Gastroesophageal sphincter (tissue), 4 donors: ENCODE results near the gene GRWD1. TPM values are rescaled to one million over a fixed set of nuclear protein-coding genes. Genes with fewer than 3 reads are reported as not detected.

Source experiments
- ATAC-seq: fragments of 150-250 bp; one replicate; pipeline ENCODE4 v1.9.1; 2016; ENCODE audit warnings: mild to moderate bottlenecking, moderate library complexity
- H3K27ac ChIP-seq, 4 donors: fragments of 200-600 bp; sonication (generic) in 3 of 4; 1 replicate in 3 of 4; 2 replicates in 1 of 4; pipeline ENCODE4 v1.5.1; 2016 to 2019
- H3K27me3 ChIP-seq: fragments of 200-600 bp; sonication (generic); one replicate; pipeline ENCODE4 v1.5.1; 2019
- H3K36me3 ChIP-seq, 2 donors: fragments of 200-600 bp; sonication (generic); one replicate each; pipeline ENCODE4 v1.5.1; 2019; ENCODE audit warnings: control low read depth in 1 of 2
- H3K4me1 ChIP-seq, 3 donors: fragments of 200-600 bp; sonication (generic); 1 replicate in 2 of 3; 2 replicates in 1 of 3; pipeline ENCODE4 v1.5.1; 2016 to 2019; ENCODE audit warnings: control low read depth in 2 of 3
- H3K4me3 ChIP-seq, 2 donors: fragments of 200-600 bp; sonication (generic); one replicate each; pipeline ENCODE4 v1.5.1; 2019; ENCODE audit warnings: mild to moderate bottlenecking in 1 of 2, moderate library complexity in 1 of 2
- H3K9me3 ChIP-seq, 3 donors: fragments of 200-600 bp; sonication (generic); one replicate each; pipeline ENCODE4 v1.5.1; 2017 to 2019; ENCODE audit warnings: control low read depth in 2 of 3
- EP300 ChIP-seq: sonication (generic); formaldehyde crosslinking; IDR thresholded peaks from one replicate; pipeline ENCODE4 v1.6.1; 2017; ENCODE audit warnings: antibody characterized with exemption, mild to moderate bottlenecking
- POLR2A ChIP-seq, 2 donors: fragments of 450-650 bp; IDR thresholded peaks; one replicate each; pipeline ENCODE4 v1.6.1; 2017; ENCODE audit warnings: antibody characterized with exemption in 2 of 2, mild to moderate bottlenecking in 2 of 2, moderate library complexity in 1 of 2
- POLR2AphosphoS5 ChIP-seq: sonication (generic); formaldehyde crosslinking; IDR thresholded peaks from one replicate; pipeline ENCODE4 v1.6.1; 2017; ENCODE audit warnings: antibody characterized with exemption
- WGBS, 2 donors: methylation state at CpG; one replicate each; pipeline ENCODE4 v1.1.5; 2018; ENCODE audit warnings: low coverage in 1 of 2; 5-methylcytosine and 5-hydroxymethylcytosine counted together
- total RNA-seq, 4 donors: library from RNA; depleted of rRNA; stranded (reverse); fragments of >200 nt; gene quantifications; one replicate each; pipeline ENCODE4 v1.1.0, GENCODE V29; 2016
- TF ChIP-seq, protein P1 (sequence below), 4 experiments: fragments of 200-600 bp in 2 of 4; fragments of 450-650 bp in 2 of 4; sonication (generic) in 1 of 4; IDR thresholded peaks; one replicate each; pipeline ENCODE4 v1.5.1; 2017 to 2019; ENCODE audit warnings: antibody characterized with exemption in 4 of 4, mild to moderate bottlenecking in 2 of 4, moderate library complexity in 2 of 4

Gene GRWD1
- total RNA-seq, 4 donors from 2014 or later, result 28.9 to 33.1 (median 32.7) TPM

DNA sequence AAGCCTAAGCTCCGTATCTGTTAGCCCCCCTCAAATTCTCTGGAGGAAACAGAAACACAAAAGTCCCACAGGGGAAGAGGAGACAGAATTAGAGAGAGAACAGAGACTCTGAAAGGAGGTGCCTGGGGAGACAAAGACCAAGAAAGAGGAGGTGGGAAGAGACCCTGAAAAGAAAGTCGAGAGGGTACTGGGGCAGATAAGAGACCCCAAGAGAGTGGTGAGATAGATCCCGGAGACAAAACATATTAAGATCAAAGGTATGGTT is 915 bp upstream of the GRWD1 start:
- peak overlapping the region in 3 of 4 donors; percentile 86 to 90 (median 90) for H3K27ac ChIP-seq
- H3K36me3 ChIP-seq, result peaks cover 0 to 31% of the 10 kb centered on the region in 2 donors

DNA sequence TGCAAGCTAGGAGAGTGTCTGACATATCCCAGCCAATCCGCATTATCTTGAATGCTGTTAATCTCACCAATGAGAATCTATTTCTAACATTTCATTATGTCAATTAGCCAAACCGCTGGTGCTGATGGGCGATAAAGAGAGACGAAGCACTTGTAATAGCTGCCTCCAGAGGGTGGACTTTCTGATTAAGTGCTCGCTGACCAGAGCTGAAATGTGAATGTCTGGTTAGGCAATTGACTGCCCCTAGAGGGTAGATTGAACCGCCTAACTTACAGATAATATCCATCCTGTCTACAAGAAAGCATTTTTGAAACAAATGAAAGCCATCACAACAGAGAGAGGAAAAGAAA is 552 bp upstream of the GRWD1 start:
- H3K4me1 ChIP-seq, result peaks cover 0 to 41% (median 19%) of the 10 kb centered on the region in 3 donors
- WGBS, 2 donors, result 4 to 8% methylated on average over 6 of the region's 6 CpGs
- TF ChIP-seq, protein P1, sequence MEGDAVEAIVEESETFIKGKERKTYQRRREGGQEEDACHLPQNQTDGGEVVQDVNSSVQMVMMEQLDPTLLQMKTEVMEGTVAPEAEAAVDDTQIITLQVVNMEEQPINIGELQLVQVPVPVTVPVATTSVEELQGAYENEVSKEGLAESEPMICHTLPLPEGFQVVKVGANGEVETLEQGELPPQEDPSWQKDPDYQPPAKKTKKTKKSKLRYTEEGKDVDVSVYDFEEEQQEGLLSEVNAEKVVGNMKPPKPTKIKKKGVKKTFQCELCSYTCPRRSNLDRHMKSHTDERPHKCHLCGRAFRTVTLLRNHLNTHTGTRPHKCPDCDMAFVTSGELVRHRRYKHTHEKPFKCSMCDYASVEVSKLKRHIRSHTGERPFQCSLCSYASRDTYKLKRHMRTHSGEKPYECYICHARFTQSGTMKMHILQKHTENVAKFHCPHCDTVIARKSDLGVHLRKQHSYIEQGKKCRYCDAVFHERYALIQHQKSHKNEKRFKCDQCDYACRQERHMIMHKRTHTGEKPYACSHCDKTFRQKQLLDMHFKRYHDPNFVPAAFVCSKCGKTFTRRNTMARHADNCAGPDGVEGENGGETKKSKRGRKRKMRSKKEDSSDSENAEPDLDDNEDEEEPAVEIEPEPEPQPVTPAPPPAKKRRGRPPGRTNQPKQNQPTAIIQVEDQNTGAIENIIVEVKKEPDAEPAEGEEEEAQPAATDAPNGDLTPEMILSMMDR (IDR thresholded peaks at IDR 0.05), result peak in 3 of 4 experiments; percentile 42 to 69 (median 49)
- TF ChIP-seq EP300, result no peak
- peak overlapping the region; percentile 39 to 90 (median 88) for H3K27ac ChIP-seq
- no peaks in the 10 kb centered on the region for H3K9me3 ChIP-seq
- H3K36me3 ChIP-seq, result peaks cover 0 to 34% of the 10 kb centered on the region in 2 donors
- peak; percentile 86 for ATAC-seq
- peak overlapping the region; percentile 72 to 73 for H3K4me3 ChIP-seq
- peaks cover 43% of the 10 kb centered on the region for H3K27me3 ChIP-seq

More for the DNA sequence above, 915 bp upstream of the GRWD1 start:
- WGBS, 2 donors, result 22 to 27% methylated on average over 2 to 3 of the region's 3 CpGs
- Histone ChIP-seq H3K4me3 (peak overlapping the region; percentile 72 to 73), H3K4me1 (peaks cover 0 to 41% (median 19%) of the 10 kb centered on the region in 3 donors), H3K9me3 (no peaks in the 10 kb centered on the region), H3K27me3 (peaks cover 46% of the 10 kb centered on the region)
- ATAC-seq, result no peak
- TF ChIP-seq, protein P1 (IDR thresholded peaks at IDR 0.05), result no peak
- TF ChIP-seq POLR2A (IDR thresholded peaks at IDR 0.05) (no peak), POLR2AphosphoS5 (no peak), EP300 (no peak)

DNA sequence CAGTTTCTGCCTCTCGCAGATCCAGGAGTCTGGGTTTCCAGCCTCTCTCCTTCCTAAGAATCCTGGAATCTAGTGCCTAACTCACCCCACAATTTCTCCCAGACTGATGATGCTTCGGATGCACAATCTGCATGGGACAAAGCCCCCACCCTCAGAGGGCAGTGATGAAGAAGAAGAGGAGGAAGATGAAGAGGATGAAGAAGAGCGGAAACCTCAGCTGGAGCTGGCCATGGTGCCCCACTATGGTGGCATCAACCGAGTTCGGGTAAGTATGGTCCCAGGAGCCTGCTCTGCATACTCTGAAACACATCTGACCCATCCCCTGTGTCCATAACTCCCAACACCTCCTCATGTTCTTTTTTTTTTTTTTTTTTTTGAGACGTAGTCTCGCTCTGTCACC is 796 bp downstream of the GRWD1 start:
- TF ChIP-seq, protein P1 (IDR thresholded peaks at IDR 0.05), result no peak
- TF ChIP-seq EP300 (no peak), POLR2AphosphoS5 (no peak), POLR2A (IDR thresholded peaks at IDR 0.05) (no peak)
- H3K4me3 ChIP-seq, result peak overlapping the region; percentile 72 to 73
- no peaks in the 10 kb centered on the region for H3K9me3 ChIP-seq
- 55 to 93% methylated on average over 3 to 5 of the region's 7 CpGs for WGBS, 2 donors
- peak overlapping the region in 2 of 4 donors; percentile 86 to 90 for H3K27ac ChIP-seq
- no peak for ATAC-seq
- peaks cover 0 to 41% (median 19%) of the 10 kb centered on the region in 3 donors for H3K4me1 ChIP-seq
- peaks cover 0 to 48% of the 10 kb centered on the region in 2 donors for H3K36me3 ChIP-seq
- H3K27me3 ChIP-seq, result peaks cover 29% of the 10 kb centered on the region

DNA sequence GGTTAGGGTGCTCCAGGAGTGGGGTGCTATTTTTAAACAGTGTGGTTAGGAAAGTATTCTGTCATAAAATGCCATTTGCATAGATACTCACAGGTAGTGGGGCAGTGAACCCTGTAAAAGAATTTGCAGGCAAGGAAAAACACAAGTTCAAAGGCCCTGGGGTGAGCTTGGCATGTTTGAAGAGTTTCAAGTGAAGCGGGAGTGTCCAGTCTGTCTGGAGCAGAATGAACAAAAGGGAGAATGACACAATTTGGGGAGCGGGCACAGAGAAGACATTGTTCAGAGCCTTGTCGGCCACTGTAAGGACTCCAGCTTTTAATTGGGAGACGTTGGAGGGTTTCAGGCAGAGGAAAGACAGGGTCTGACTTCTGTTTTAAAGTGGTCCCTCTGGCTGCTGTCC is 2.8 kb downstream of the GRWD1 start:
- 54 to 94% methylated on average over 3 to 4 of the region's 4 CpGs for WGBS, 2 donors

DNA sequence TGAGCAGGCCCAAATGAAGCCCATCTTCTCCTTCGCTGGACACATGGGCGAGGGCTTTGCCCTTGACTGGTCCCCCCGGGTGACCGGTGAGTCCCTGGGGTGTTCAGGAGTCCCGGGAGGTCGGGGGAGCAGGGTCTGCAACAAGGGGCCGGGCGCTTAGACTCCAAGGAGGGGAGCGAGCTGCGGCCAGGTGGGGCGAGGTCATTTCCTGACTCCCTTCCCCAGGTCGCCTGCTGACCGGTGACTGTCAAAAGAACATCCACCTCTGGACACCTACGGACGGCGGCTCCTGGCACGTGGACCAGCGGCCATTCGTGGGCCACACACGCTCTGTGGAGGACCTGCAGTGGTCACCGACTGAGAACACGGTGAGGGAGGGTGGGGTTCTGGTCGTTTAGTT is 4.7 kb downstream of the GRWD1 start:
- ATAC-seq, result no peak
- Histone ChIP-seq H3K4me1 (peaks cover 0 to 16% (median 3%) of the 10 kb centered on the region in 3 donors), H3K36me3 (peaks cover 0 to 85% of the 10 kb centered on the region in 2 donors), H3K4me3 (no peak overlapping the region), H3K27ac (no peak overlapping the region), H3K9me3 (no peaks in the 10 kb centered on the region), H3K27me3 (no peaks in the 10 kb centered on the region)
- TF ChIP-seq EP300 (no peak), POLR2AphosphoS5 (no peak), POLR2A (IDR thresholded peaks at IDR 0.05) (no peak)
- TF ChIP-seq, protein P1 (IDR thresholded peaks at IDR 0.05), result no peak
- 65% methylated on average over 2 of the region's 23 CpGs; no CpG with 5 or more reads in 1 of the 2 donors for WGBS, 2 donors

More for the DNA sequence above, 2.8 kb downstream of the GRWD1 start:
- peaks cover 10% of the 10 kb centered on the region for H3K27me3 ChIP-seq
- TF ChIP-seq, protein P1 (IDR thresholded peaks at IDR 0.05), result no peak
- no peak for TF ChIP-seq POLR2AphosphoS5
- TF ChIP-seq EP300, result no peak
- no peak for TF ChIP-seq POLR2A (IDR thresholded peaks at IDR 0.05)
- H3K36me3 ChIP-seq, result peaks cover 0 to 67% of the 10 kb centered on the region in 2 donors
- no peak overlapping the region for H3K4me3 ChIP-seq
- H3K9me3 ChIP-seq, result no peaks in the 10 kb centered on the region
- peaks cover 0 to 35% (median 19%) of the 10 kb centered on the region in 3 donors for H3K4me1 ChIP-seq
- no peak overlapping the region for H3K27ac ChIP-seq
- ATAC-seq, result no peak
